DOHH2 (cell line): Measurements from ENCODE around the gene SH3RF2.
"Not testable (repeated sequence)": the region's sequence is repeated elsewhere in the genome, so short reads cannot be mapped to it uniquely, and the experiment has no call there.

ENCODE experiments used
- H3F3A ChIP-seq: fragments of 200-600 bp; sonication (generic), shearing (Covaris generic); 2 replicates; pipeline ENCODE4 v1.6.0; 2016; ENCODE audit warnings: antibody characterized with exemption, mild to moderate bottlenecking; ENCODE audit not compliant: control insufficient read depth, insufficient read depth
- H3K27ac ChIP-seq: fragments of 200-600 bp; sonication (generic); 2 replicates; pipeline ENCODE4 v1.5.1; 2014; ENCODE audit warnings: low read depth, mild to moderate bottlenecking, low read length, moderate library complexity
- H3K27me3 ChIP-seq: fragments of 200-600 bp; sonication (generic); 2 replicates; pipeline ENCODE4 v1.6.1; 2014; ENCODE audit warnings: mild to moderate bottlenecking, low read length, mixed read lengths; ENCODE audit not compliant: control insufficient read depth
- H3K36me3 ChIP-seq: fragments of 200-600 bp; sonication (generic); 2 replicates; pipeline ENCODE4 v1.6.1; 2014; ENCODE audit warnings: mild to moderate bottlenecking, low read length, moderate library complexity, mixed read lengths; ENCODE audit not compliant: control insufficient read depth
- H3K4me1 ChIP-seq: fragments of 200-600 bp; sonication (generic); 2 replicates; pipeline ENCODE4 v1.6.1; 2014; ENCODE audit warnings: mild to moderate bottlenecking, low read length, mixed read lengths; ENCODE audit not compliant: control insufficient read depth
- H3K4me2 ChIP-seq: fragments of 200-600 bp; sonication (generic); 2 replicates; pipeline ENCODE4 v1.6.0; 2014; ENCODE audit warnings: mild to moderate bottlenecking, low read length, moderate library complexity
- H3K4me3 ChIP-seq: fragments of 200-600 bp; sonication (generic); 2 replicates; pipeline ENCODE4 v1.5.1; 2014; ENCODE audit warnings: mild to moderate bottlenecking, low read length, mixed read lengths
- H3K79me2 ChIP-seq: fragments of 200-600 bp; sonication (generic); 2 replicates; pipeline ENCODE4 v1.6.1; 2014; ENCODE audit warnings: mild to moderate bottlenecking, low read length, mixed read lengths; ENCODE audit not compliant: control insufficient read depth
- H3K9me2 ChIP-seq: fragments of 200-600 bp; sonication (generic); replicated peaks from 2 replicates; pipeline ENCODE4 v1.6.1; 2014; ENCODE audit warnings: mild to moderate bottlenecking, low read length, mixed read lengths; ENCODE audit not compliant: control insufficient read depth
- H3K9me3 ChIP-seq: fragments of 200-600 bp; sonication (generic); 2 replicates; pipeline ENCODE4 v1.6.1; 2014; ENCODE audit warnings: antibody characterized with exemption, low read length, mixed read lengths; ENCODE audit not compliant: control insufficient read depth, insufficient read depth
- H4K20me1 ChIP-seq: fragments of 200-600 bp; sonication (generic); 2 replicates; pipeline ENCODE4 v1.6.0; 2014; ENCODE audit warnings: low read depth, mild to moderate bottlenecking, antibody characterized with exemption, low read length, moderate library complexity; ENCODE audit not compliant: control insufficient read depth, insufficient read depth
- CTCF ChIP-seq: fragments of 200-600 bp; sonication (generic); IDR thresholded peaks from one replicate; pipeline ENCODE4 v1.5.1; 2014; ENCODE audit warnings: antibody characterized with exemption, mild to moderate bottlenecking, low read depth, low read length; ENCODE audit not compliant: poor library complexity, severe bottlenecking
- EZH2phosphoT487 ChIP-seq: fragments of 200-600 bp; sonication (generic); IDR thresholded peaks from 2 replicates; pipeline ENCODE4 v1.6.1; 2017; ENCODE audit warnings: borderline replicate concordance, mild to moderate bottlenecking, antibody characterized with exemption, low read length, moderate library complexity, mixed read lengths

The SH3RF2 gene

GRCh38 chr5:145889611-145890010 is 46.8 kb upstream of the SH3RF2 start:
- Histone ChIP-seq H3K27me3 (0 out of 2 replicates have a peak, but pooled peaks cover 5% of the 10 kb centered on the region), H3K4me3 (no peak overlapping the region), H3F3A (no peaks in the 10 kb centered on the region), H3K4me2 (no peak overlapping the region), H3K4me1 (no peaks in the 10 kb centered on the region), H3K36me3 (no peaks in the 10 kb centered on the region), H3K9me2 (no peaks in the 10 kb centered on the region), H3K9me3 (no peaks in the 10 kb centered on the region), H3K27ac (no peak overlapping the region), H4K20me1 (no peaks in the 10 kb centered on the region), H3K79me2 (no peaks in the 10 kb centered on the region)
- TF ChIP-seq CTCF (no peak), EZH2phosphoT487 (no peak)

GRCh38 chr5:145891378-145891777 is 45.0 kb upstream of the SH3RF2 start:
- not testable (repeated sequence) for H4K20me1 ChIP-seq, H3K9me3 ChIP-seq, H3K79me2 ChIP-seq, H3K4me1 ChIP-seq, H3K4me3 ChIP-seq, H3K9me2 ChIP-seq, H3K27ac ChIP-seq, H3K36me3 ChIP-seq, H3K4me2 ChIP-seq, H3K27me3 ChIP-seq, H3F3A ChIP-seq

- Histone ChIP-seq H3K79me2 (no peaks in the 10 kb centered on the region), H3K4me2 (no peak overlapping the region), H3K4me3 (no peak overlapping the region), H3K9me2 (no peaks in the 10 kb centered on the region), H3K27ac (no peak overlapping the region), H3K9me3 (no peaks in the 10 kb centered on the region), H3K27me3 (no peaks in the 10 kb centered on the region), H3K4me1 (no peaks in the 10 kb centered on the region), H4K20me1 (no peaks in the 10 kb centered on the region), H3K36me3 (no peaks in the 10 kb centered on the region), H3F3A (no peaks in the 10 kb centered on the region)
- TF ChIP-seq EZH2phosphoT487 = no peak
- TF ChIP-seq CTCF = no peak
Measured at GRCh38 chr5:145898171-145898570, 38.2 kb upstream of the SH3RF2 start.

GRCh38 chr5:145902421-145902820 is 34.0 kb upstream of the SH3RF2 start:
- Histone ChIP-seq H3K4me1 (no peaks in the 10 kb centered on the region), H4K20me1 (no peaks in the 10 kb centered on the region), H3K27me3 (no peaks in the 10 kb centered on the region), H3K9me2 (no peaks in the 10 kb centered on the region), H3K4me3 (no peak overlapping the region), H3K27ac (no peak overlapping the region), H3K79me2 (no peaks in the 10 kb centered on the region), H3K4me2 (no peak overlapping the region), H3K9me3 (no peaks in the 10 kb centered on the region), H3F3A (no peaks in the 10 kb centered on the region), H3K36me3 (no peaks in the 10 kb centered on the region)
- TF ChIP-seq CTCF (no peak), EZH2phosphoT487 (no peak)
